Upper lobe of left lung (tissue), 6 donors: ENCODE measurements around the gene F7. TPM values are rescaled to one million over a fixed set of nuclear protein-coding genes. Genes with fewer than 3 reads are reported as not detected.
"Not testable (repeated sequence)": the region's sequence is repeated elsewhere in the genome, so short reads cannot be mapped to it uniquely, and the experiment has no call there.

ENCODE experiments used
- ATAC-seq, 2 donors: fragments of 200-7000 bp; cut with Tn5 transposase; one replicate each; pipeline ENCODE4 v1.9.1; 2022; ENCODE audit warnings: mild to moderate bottlenecking in 2 of 2, moderate library complexity in 2 of 2; ENCODE audit not compliant: low FRiP score in 2 of 2
- DNase-seq, 2 donors: peaks; one replicate each; pipeline ENCODE4 v3.0.0-alpha.2; 2019 to 2020
- H3K27ac ChIP-seq, 4 donors: fragments of 200-600 bp; sonication (generic); one replicate each; pipeline ENCODE4 v1.5.1; 2016 to 2019
- H3K27me3 ChIP-seq, 4 donors: fragments of 200-600 bp; sonication (generic); one replicate each; pipeline ENCODE4 v1.5.1; 2017 to 2019
- H3K36me3 ChIP-seq, 4 donors: fragments of 200-600 bp; sonication (generic); one replicate each; pipeline ENCODE4 v1.5.1; 2016 to 2019
- H3K4me1 ChIP-seq, 4 donors: fragments of 200-600 bp; sonication (generic); one replicate each; pipeline ENCODE4 v1.5.1; 2018 to 2019
- H3K4me3 ChIP-seq, 4 donors: fragments of 200-600 bp; sonication (generic); one replicate each; pipeline ENCODE4 v1.5.1; 2017 to 2019; ENCODE audit warnings: mild to moderate bottlenecking in 2 of 4, moderate library complexity in 1 of 4
- H3K9me3 ChIP-seq, 4 donors: fragments of 200-600 bp; sonication (generic); one replicate each; pipeline ENCODE4 v1.5.1; 2018 to 2019
- CTCF ChIP-seq, 6 experiments: fragments of 450-650 bp in 4 of 6; fragments of 200-600 bp in 2 of 6; sonication (generic) in 2 of 6; IDR thresholded peaks; one replicate each; pipeline ENCODE4 v1.5.1; 2016 to 2019; ENCODE audit warnings: antibody characterized with exemption in 6 of 6
- EP300 ChIP-seq, 4 donors: sonication (generic); formaldehyde crosslinking; IDR thresholded peaks; one replicate each; pipeline ENCODE4 v1.5.1; 2017; ENCODE audit warnings: antibody characterized with exemption in 4 of 4, control low read depth in 2 of 4
- POLR2A ChIP-seq, 4 donors: fragments of 450-650 bp; IDR thresholded peaks; one replicate each; pipeline ENCODE4 v1.5.1; 2016 to 2017; ENCODE audit warnings: antibody characterized with exemption in 4 of 4, mild to moderate bottlenecking in 2 of 4
- POLR2AphosphoS5 ChIP-seq, 2 donors: sonication (generic); formaldehyde crosslinking; IDR thresholded peaks; one replicate each; pipeline ENCODE4 v1.5.1; 2017; ENCODE audit warnings: antibody characterized with exemption in 2 of 2
- WGBS, 2 donors: methylation state at CpG; one replicate each; pipeline ENCODE4 v1.1.5; 2017 to 2018; 5-methylcytosine and 5-hydroxymethylcytosine counted together
- total RNA-seq, 6 donors: library from RNA; depleted of rRNA in 4 of 6; stranded (reverse); fragments of >200 nt in 4 of 6; gene quantifications; one replicate each; pipeline versions ENCODE4 v1.1.0 to v1.2.1, GENCODE V29; 2016 to 2021
- donor health status: DM: no; HTN: no; CAD: no; lungs with moderate emphysema.
- donor health status: DM: no; HTN: yes; CAD: no; lungs with severe emphysema.

The F7 gene
- total RNA-seq, 6 donors from 2014 or later, result 0.20 TPM; not detected in 5

GRCh38 chr13:113160983-113161382 lies 55.4 kb downstream of the F7 start:
- Histone ChIP-seq H3K4me1 (no peaks in the 10 kb centered on the region), H3K27me3 (peaks cover 0 to 14% (median 3%) of the 10 kb centered on the region in 4 donors), H3K36me3 (no peaks in the 10 kb centered on the region), H3K9me3 (no peaks in the 10 kb centered on the region), H3K4me3 (no peak overlapping the region), H3K27ac (no peak overlapping the region)
- no peak for DNase-seq
- 76 to 87% methylated on average over 9 to 12 of the region's 12 CpGs for WGBS, 2 donors
- ATAC-seq, result no peak
- no peak for TF ChIP-seq CTCF (IDR thresholded peaks at IDR 0.05)
- TF ChIP-seq POLR2AphosphoS5 (IDR thresholded peaks at IDR 0.05), result no peak
- no peak for TF ChIP-seq POLR2A (IDR thresholded peaks at IDR 0.05)
- no peak for TF ChIP-seq EP300 (IDR thresholded peaks at IDR 0.05)

GRCh38 chr13:113161433-113161832 lies 55.8 kb downstream of the F7 start:
- WGBS, 2 donors, result 47 to 55% methylated on average over 14 to 15 of the region's 16 CpGs
- no peak for DNase-seq
- Histone ChIP-seq H3K27me3 (peaks cover 0 to 14% (median 3%) of the 10 kb centered on the region in 4 donors), H3K36me3 (no peaks in the 10 kb centered on the region), H3K27ac (no peak overlapping the region), H3K4me3 (no peak overlapping the region), H3K9me3 (no peaks in the 10 kb centered on the region), H3K4me1 (no peaks in the 10 kb centered on the region)
- ATAC-seq, result no peak
- TF ChIP-seq POLR2A (IDR thresholded peaks at IDR 0.05) (no peak), EP300 (IDR thresholded peaks at IDR 0.05) (no peak), CTCF (IDR thresholded peaks at IDR 0.05) (no peak), POLR2AphosphoS5 (IDR thresholded peaks at IDR 0.05) (no peak)

- WGBS, 2 donors, result no CpG with 5 or more reads among the region's 13 CpGs
- ATAC-seq, H3K27ac ChIP-seq: not testable (repeated sequence)
Observed at GRCh38 chr13:113161975-113162374, 56.4 kb downstream of the F7 start.

GRCh38 chr13:113162783-113163685 lies 57.4 kb downstream of the F7 start:
- H3K36me3 ChIP-seq, result no peaks in the 10 kb centered on the region
- no peak for TF ChIP-seq POLR2AphosphoS5 (IDR thresholded peaks at IDR 0.05)
- no peaks in the 10 kb centered on the region for H3K4me1 ChIP-seq
- ATAC-seq (no peak), DNase-seq (no peak)
- H3K4me3 ChIP-seq, result no peak overlapping the region
- WGBS, 2 donors, result 38 to 46% methylated on average over 17 to 21 of the region's 25 CpGs
- H3K27ac ChIP-seq, result no peak overlapping the region
- peaks cover 0 to 14% (median 3%) of the 10 kb centered on the region in 4 donors for H3K27me3 ChIP-seq
- no peaks in the 10 kb centered on the region for H3K9me3 ChIP-seq

More at GRCh38 chr13:113161975-113162374, 56.4 kb downstream of the F7 start:
- peaks cover 0 to 14% (median 3%) of the 10 kb centered on the region in 4 donors for H3K27me3 ChIP-seq
- H3K4me3 ChIP-seq, H3K4me1 ChIP-seq, DNase-seq, H3K36me3 ChIP-seq, H3K9me3 ChIP-seq: not testable (repeated sequence)

GRCh38 chr13:113164492-113164891 lies 58.9 kb downstream of the F7 start:
- no peak for ATAC-seq

More at GRCh38 chr13:113164492-113164891, 58.9 kb downstream of the F7 start:
- DNase-seq, result no peak
- no peaks in the 10 kb centered on the region for H3K36me3 ChIP-seq
- no peak overlapping the region for H3K4me3 ChIP-seq
- no peaks in the 10 kb centered on the region for H3K4me1 ChIP-seq
- no peaks in the 10 kb centered on the region for H3K9me3 ChIP-seq
- no peak for TF ChIP-seq EP300 (IDR thresholded peaks at IDR 0.05)
- no peak for TF ChIP-seq POLR2A (IDR thresholded peaks at IDR 0.05)
- TF ChIP-seq CTCF (IDR thresholded peaks at IDR 0.05), result no peak
- TF ChIP-seq POLR2AphosphoS5 (IDR thresholded peaks at IDR 0.05), result no peak
- peaks cover 0 to 14% (median 3%) of the 10 kb centered on the region in 4 donors for H3K27me3 ChIP-seq
- H3K27ac ChIP-seq, result no peak overlapping the region
- WGBS, 2 donors, result 63 to 83% methylated on average over 12 of the region's 12 CpGs
